Activated T-cell treated with anti-CD3 and anti-CD28 coated beads for 48 hours (primary cell): ENCODE measurements around the gene MFRP.

Source experiments
- DNase-seq: peaks from one replicate; pipeline ENCODE4 v3.0.0-alpha.2; 2020; ENCODE audit warnings: low read depth

The MFRP gene

DNA sequence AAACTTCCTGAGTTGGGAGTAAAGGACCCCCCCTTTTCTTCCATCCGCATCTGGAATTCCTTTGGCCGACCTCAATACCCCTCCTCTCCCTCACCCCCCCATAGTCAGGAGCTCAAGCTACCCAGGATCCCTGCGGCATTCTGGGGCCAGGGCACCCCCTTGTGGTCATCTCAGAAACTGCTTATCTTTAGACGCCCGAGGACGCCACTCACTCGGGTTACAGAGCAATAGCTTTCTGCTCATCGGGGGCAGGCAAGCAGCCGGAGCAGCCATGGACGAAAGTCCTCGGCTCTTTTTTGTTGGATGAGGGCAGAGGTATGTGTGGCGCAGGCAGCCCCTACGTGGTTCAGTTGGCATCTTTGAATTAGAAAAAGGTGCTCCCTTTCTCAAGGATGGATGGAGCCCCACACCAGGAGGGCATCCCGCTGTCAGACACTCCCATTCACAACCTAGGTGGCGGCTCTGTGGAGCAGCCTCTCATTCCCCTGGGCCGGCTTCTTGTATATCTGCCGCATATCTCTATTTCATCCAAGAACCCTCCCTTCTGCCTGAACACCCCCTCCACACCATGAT, 8.1 kb downstream of the MFRP start:
- DNase-seq, result peak; percentile 63

DNA sequence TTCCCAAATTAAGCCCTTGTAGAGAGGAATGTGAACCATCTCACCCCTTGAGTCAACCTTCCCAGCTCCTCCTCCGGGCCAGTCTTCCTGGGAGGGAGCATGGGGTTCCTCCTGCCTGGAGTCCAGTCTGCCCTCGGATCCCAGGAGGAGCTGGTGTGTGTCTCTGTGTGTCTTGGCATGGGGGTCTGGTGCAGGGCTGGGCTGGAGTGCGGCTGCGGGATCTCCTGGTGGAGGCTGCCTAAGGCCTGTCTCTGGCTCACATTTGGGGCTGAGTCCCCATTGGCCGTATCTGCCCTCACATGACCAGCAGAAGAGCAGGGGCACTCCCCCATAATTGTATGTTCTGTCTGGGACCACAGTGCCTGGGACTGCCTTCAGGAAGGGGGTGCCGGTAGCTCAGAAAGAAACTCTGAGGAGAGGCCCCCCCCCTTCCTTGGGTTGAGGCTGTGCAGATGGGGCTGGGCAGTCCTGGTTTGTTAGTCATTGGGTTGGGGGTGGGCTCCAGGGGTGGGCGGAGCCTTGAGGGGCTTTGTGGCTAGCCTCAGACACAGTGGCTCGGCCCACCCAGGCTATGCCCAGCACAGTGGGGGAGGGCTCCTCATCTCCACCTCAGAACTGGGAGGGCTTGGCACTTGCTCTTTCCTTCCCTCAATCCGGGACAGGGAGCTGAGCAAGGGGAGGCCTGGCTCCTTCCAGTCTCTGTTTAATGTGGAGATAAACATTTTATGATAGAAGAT, 8.8 kb downstream of the MFRP start:
- no peak for DNase-seq

DNA sequence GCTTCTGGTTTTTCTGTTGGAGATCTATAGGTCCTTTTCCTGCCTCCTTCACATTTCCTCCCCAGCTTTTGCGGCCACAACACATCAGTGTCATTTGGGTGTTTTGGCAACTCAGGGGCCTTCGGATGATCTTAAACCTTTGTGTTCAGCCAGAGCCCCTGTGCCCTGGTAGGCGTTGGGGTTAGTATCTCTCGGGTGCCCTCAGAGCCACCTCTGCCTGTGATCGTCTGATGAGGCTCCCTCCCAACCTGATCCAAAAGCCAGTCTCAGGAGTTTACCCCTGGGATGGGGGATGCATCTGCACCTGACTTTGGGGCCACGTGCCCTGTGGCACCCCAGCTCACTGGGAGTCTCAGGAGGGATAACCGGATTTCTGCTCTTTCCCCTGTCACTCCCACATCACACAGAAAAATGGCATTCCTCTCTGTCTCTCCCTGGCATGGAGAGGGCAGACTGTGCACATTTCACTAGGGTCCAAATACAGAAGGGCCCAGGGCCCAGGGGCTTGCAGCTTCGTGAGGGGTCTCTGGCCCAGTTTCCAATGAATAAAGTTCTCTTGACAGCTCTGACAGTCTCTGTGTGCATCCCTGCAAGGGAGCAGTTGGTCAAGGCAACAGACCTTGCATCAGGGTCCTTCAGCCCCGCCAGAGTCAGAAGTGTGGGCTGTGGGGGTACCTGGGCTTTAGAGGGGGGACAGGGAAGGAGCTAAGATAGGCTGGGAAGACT, 9.6 kb downstream of the MFRP start:
- no peak for DNase-seq

DNA sequence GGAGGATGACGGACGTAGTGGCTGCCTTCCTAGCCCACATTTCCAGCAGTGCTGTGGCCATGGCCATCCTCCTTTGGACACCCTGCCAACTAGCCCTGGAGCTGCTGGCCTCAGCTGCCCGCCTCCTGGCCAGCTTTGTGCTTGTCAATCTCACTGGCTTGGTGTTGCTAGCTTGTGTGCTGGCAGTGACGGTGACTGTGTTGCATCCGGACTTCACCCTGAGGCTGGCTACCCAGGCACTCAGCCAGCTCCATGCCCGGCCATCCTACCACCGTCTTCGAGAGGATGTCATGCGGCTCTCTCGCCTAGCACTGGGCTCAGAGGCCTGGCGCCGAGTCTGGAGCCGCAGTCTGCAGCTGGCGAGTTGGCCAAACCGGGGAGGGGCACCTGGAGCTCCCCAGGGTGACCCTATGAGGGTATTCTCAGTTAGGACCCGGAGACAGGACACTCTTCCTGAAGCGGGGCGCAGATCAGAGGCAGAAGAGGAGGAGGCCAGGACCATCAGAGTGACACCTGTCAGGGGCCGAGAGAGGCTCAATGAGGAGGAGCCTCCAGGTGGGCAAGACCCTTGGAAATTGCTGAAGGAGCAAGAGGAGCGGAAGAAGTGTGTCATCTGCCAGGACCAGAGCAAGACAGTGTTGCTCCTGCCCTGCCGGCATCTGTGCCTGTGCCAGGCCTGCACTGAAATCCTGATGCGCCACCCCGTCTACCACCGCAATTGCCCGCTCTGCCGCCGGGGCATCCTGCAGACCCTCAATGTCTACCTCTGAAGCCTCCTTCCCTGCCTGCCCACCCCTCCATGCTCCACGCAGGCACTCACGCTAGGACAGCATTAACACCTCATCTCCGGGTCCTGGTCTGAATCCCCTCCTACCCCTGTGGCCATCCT, 10.6 kb downstream of the MFRP start:
- DNase-seq, result no peak

DNA sequence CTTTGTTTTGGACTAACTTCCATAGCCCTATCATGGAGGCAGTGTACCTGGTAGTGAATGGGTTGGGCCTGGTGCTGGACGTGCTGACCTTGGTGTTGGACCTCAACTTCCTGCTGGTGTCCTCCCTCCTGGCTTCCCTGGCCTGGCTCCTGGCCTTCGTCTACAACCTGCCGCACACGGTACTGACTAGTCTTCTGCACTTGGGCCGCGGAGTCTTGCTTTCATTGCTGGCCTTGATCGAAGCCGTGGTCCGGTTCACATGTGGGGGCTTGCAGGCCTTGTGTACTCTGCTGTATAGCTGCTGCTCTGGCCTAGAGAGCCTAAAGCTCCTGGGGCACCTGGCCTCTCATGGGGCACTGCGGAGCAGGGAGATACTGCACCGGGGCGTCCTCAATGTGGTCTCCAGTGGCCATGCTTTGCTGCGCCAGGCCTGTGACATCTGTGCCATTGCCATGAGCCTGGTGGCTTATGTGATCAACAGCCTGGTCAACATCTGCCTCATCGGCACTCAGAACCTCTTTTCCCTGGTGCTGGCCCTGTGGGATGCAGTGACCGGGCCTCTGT, 11.3 kb downstream of the MFRP start:
- DNase-seq, result no peak

DNA sequence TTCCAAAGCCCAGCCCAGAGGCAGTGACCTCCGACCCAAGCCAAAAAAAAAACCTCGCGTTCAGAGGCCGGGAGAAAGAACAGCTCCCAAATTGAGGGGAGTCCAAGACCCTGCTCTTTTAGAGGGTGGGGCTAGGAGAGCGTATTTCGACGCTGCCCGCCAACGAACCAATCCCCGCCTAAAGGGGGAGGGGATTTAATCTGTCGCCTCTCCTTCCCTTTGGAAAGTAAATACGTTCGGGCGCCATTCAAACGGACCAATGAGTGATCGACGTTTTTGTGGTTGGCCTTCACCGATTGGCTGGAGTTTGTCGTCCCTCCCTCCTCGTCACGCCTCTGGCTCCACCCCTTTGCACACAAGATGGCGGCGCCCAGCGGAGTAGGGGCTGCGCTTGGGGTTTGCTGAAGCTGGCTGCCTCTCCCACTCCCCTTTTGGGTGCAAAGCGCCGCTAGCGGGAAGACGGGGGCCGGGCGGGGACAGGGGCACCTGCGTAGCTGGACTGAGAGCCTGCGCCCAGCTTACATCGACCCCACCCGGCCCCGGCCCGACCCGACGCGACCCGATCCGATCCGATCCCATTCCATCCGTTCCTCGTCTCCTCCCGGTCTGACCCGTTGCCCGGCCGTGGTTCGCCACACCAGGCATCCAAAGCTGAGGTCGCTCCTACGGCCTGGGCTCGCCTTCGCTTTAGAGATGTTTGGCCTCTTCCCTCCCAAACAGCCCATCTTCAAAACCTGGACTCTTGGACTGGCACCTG, 12.2 kb downstream of the MFRP start, which contains the start of gene RNF26:
Gene RNF26 (plus strand): TSS at position 354 of the 757 bp plus-strand sequence. CDS start 596 bp downstream, outside the sequence.
- peak; percentile 87 for DNase-seq

DNA sequence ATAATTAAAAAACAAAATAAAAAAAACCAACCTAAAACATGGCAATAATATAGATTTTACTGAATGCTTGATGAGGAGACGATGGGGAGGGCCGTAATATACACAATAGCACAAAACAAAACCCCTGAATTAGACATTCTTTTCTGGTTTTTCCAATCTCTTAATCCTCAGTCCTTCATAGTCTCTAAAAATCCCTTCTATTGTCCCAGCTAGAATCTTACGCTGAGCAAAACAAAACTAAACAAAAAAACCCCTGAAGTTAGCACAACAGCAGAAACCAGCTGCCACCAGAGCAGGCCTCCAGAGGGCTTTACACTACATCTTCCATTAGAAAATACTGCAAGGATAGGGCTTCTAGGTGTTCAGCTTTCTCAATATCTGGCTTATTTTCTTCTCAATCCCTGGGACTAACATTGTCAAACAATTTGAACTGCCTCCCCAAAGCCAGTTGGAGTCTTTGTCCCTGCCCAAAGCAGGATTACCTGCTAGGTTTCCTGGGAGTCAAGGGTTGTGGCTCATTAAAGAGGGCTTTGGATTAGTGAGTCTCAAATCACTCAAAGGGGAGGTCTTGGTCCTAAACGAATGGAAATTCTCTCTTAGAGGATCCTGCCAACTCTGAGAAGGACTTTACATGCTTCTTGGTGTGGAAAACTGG, 14.3 kb downstream of the MFRP start:
- DNase-seq, result no peak

DNA sequence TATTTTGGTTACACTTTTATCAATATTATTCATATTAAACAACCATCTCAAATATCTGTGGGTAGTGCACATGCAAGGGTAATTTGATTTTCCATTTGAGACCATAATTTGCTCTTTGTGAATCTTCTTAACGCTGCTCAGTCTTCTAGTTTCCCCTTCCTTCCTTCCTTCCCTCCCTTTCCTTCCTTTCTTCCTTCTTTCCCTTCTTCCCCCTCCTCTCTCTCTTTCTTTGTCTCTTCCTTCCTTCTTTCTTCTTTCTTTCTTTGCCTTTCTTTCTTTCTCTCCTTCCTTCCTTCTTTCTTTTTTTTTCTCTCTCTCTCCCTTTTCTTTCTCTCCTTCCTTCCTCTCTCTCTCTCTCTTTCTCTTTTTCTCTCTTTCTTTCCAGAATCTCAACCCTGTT, 16.3 kb downstream of the MFRP start:
- no peak for DNase-seq

DNA sequence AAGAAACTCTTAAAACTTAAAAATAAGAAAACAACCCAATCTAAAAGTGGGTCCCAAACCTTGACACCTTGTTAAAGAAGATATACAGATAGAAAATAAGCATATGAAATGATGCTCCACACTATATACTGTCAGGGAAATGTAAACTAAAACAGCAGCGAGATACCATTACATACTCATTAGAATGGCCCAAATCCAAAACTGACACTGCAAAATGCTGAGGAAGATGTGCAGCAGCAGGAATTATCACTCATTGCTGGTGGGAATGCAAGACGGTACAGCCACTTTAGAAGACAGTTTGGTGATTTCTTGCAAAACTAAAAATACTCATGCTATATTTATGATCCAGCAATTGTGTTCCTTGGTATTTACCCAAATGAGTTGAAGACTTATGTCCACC, 17.2 kb downstream of the MFRP start:
- no peak for DNase-seq

DNA sequence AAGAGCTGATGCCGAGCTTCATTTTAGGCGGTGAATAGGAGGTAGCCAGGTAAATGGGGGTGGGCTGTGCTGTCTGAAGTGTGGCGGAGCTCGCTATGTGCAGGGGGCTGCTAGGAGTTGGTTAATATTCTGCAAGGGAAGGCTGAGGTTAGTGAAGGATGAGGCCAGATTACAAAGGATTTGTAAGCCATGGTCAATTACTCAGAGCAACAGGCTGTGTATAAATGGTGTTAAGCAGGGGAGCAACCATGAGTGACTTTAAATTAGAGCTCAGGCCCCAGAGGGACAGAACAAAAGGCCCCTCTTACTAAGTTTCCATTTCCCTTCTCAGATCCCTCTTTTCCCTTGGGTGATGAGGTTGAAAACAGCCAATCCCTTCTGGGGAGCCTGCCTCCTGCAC, 22.3 kb downstream of the MFRP start:
- no peak for DNase-seq

DNA sequence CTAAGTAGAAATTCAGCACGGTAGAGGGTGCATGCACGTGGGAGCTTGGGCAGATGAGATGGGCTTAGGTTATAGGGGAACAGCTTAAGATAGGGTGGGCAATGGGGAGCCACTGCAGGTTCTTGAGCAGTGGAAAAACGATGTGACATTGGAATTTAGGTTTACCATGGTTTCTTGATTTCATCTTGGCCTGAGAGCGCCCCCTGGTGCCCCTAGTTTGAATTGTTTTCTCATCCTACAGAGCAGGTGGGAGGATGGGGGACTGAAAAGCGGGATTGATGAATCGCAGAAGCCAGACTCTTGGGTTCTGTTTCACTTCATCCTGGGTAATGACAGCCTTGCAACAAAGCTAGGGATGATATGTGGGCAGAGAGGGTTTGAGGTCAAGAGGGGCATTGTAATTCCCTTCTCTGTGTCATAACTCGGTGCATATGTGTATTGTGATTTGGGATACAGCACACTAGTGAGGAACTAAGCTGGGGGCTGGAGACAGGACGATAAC, 22.9 kb downstream of the MFRP start:
- DNase-seq, result peak; percentile 69

DNA sequence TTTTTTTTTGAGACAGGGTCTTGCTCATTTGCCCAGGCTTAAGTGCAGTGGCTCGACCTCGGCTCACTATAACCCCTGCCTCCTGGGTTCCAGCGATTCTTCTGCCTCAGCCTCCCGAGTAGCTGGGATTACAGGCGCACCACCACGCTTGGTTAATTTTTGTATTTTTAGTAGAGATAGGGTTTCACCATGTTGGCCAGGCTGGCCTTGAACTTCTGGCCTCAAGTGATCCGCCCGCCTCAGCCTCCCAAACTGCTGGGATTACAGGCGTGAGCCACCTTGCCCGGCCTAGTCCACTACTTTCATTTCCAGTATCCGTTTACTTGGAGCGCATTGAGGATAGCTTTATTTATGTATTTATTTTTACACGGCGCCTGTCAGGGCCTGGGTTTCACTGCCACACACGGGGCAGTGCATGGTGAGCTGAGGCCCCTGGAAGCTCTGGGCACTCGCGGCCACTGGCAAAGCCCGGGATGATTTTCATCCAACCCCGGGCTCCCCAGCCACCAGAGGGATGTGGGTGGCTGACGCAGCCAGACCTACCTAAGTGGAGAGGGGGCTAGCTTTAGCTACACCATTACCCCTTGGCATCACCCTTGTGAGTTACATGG, 23.5 kb downstream of the MFRP start:
- no peak for DNase-seq

DNA sequence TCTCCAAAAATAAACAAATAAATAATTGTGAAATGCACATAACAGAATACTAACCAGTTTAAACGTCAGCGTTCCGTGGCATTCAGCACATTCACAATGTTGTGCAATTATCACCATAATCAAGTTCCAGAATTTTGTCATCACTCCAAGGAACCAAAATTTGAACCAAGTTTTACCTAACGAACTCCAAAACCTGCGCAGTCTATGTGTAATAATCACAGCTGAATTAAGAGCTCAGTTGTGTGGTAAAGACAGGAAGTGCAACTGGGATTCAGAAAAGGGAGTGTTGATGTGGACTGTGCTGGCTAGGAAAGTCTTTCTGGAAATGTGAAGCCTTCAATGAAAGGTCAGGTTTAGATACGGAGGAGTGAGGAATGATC, 24.2 kb downstream of the MFRP start:
- no peak for DNase-seq

DNA sequence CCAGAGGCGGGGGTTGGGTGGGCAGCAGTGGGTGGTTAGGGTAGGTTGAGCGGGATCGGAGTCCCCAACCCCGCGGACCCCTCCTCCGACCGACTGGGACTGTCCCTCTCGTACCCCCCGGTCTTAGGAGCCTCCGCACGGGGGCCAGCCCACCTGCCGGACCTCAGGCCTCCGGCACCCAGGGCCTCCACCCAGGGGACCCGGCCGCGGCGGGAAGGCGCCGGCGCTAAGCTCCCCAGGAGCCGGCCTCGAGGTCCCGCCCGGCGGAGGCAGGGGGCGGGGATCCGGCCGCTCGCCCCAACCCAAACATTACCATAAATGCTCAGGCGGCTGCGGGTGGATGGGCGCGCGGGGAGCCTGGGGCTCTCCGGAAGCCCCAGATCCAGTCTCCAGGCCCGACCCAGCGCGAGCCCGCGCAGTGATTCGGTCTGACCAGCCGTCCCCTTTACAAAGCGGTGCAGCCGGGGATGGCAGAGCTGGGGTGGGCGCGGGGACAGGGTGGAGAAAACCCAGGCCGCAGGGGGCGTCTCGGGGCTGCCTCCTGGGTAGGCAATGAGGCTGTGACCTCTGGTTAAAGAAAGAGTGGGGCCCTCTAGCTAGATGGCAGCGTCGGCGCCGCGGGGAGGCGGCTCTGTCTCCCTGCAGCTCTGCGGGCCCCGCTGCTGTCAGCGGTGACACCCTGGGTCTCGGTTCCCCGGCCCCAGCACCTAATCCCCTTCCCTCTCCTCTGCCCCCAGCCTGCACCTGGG, 25.6 kb downstream of the MFRP start:
- DNase-seq, result peak; percentile 57

DNA sequence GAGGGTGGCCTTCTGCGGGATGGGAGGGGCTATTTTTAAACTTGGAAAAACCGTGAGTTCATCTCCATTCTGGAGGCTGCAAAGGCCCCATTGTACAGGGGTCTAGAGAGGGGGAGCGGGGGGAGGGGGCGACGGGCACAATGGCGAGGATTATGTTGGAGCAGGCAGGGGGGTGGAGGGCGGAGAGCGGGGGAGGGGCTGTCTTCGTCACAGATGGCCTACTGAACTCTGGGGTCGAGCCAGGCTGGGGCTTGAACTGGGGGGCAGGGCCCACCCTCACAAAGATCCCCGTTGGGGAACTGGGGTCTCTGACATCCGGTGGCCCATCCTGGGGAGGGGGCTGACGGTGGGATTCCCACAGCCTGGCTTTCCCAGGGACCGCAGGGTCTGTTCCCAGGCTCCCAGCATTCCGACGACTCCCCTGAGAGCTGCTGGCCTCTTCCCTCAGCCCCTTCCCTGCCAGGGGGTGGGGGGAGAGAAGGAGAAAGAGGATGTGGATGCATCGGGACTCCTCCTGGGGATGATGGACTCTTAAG, 26.2 kb downstream of the MFRP start:
- DNase-seq, result no peak

DNA sequence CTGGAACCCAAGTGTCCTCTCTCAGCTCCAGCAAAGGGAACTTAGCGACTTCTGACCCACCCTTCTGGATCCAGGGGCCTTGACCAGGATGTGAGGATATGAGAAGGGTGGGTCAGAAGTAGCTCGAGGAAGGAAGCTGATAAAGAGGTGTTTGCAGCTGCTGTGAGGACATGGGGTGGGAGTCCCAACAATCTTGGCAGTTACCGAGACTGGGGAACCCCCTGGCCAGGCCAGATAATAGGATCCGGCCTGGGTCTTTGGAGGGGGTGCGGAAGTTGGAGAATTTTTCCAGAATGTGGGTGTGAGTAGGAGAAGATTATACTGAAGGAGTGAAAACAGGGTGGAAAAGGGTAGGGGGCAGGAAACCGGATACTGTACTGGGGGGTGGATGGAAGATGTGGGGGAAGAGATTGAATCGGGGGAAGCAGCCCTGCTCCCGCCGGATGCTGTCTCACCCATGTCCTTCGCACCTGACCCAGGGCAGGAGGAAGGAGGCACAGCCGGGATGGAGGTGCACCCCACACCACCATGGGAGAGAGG, 26.7 kb downstream of the MFRP start:
- no peak for DNase-seq

DNA sequence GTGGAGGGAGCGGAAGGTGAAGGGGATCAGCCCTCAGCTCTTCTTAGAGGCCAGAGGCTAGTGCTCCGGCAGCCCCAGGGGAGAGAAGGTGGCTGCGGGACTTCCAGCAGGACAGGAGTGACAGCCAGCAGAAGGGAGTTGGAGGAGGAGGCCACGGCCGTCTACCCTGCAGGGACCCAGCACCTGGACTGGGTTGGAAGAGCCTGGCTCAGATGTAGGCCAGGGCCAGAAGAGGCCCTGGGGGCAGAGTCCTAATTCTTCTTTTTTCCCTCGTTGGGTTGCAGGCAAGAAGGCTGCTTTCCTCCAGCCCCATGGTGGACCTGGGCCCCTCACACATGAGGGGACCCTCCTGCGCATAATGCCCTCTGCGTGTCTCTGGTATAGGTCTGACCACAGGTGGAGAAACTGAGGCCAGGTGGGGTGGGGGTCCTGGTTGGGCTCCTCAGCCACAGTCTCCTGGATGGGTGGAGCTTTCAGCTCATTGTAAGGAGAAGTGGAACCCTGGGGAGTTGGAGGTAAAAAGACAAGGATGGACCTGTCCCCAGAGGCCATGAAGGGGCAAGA, 27.3 kb downstream of the MFRP start:
- DNase-seq, result no peak
